GM21526 (cell line): Measurements from ENCODE around the gene GRK2.

Source experiments
- ATAC-seq: cut with Tn5 transposase; IDR thresholded peaks from one replicate; pipeline ENCODE4 v1.9.1; 2021; ENCODE audit warnings: moderate library complexity; ENCODE audit not compliant: unreplicated experiment, low FRiP score

GRK2 gene

DNA sequence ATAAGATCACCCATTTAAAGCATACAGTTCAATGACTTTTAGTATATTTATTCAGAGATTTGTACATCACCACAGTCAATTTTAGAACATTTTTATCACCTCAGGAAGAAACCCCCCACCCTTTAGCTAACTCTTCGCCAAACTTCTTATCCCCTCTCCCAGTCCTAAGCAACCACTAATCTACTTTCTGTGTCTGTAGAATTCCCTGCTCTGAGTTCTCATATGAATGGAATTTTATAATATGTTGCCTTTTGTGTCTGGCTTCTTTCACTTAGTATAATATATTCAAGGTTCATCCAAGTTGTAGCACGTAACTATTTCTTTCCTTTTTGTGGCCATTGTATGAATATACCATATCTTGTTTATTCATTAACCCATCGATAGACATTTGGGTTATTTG lies 26.4 kb downstream of the GRK2 start:
- no peak for ATAC-seq

DNA sequence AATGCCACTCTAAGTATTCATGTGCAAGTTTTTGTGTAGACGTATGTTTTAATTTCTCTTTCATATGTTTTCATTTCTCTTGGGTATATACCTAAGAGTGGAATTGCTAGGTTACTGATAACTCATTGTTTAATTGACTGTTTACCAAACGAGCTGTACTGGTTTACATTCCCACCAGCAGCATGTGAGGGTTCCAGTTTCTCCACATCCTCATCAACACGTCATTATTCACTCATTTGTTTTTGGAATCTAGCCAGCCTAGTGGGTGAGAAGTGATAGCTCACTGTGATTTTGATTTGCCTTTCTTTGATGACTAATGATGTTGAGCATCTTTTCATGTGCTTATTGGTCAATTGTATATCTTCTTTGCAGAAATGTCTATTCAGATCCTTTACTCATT lies 26.8 kb downstream of the GRK2 start:
- no peak for ATAC-seq

DNA sequence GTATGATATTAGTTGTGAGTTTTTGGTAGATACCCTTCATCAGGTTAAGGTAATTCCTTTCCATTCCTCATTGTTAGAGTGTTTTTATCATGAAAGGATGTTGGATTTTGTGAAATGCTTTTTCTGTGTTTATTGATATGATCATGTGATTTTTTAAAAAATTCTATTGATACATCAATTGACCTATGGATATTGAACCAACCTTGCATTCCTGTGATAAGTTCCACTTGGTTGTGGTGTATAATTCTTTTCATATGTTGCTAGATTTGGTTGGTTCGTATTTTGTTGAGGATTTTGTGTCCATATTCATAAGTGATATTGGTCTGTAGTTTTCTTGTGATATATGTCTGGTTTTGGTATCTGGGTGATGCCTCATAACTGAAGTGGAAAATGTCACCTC lies 29.6 kb downstream of the GRK2 start:
- ATAC-seq = no peak

DNA sequence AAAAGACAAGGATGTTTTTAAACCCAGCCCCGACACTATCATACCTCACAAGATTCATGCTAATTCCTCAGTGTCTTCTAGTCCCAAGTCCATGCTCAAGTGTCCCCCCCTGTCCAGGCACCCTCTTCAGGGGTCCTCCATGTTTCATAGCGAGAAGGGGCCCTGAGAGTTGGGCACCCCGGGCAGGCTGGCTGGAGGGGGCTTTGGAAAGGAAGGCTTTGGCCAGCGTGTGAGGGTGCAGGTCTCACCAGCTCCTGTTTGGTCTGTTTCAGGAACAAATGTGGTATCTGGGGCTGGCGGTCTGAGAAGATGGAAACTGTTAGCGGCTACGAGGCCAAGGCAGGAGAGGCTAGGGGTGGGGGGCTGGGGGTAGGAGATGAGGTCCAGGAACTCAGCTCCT lies 32.5 kb downstream of the GRK2 start:
- ATAC-seq = no peak

DNA sequence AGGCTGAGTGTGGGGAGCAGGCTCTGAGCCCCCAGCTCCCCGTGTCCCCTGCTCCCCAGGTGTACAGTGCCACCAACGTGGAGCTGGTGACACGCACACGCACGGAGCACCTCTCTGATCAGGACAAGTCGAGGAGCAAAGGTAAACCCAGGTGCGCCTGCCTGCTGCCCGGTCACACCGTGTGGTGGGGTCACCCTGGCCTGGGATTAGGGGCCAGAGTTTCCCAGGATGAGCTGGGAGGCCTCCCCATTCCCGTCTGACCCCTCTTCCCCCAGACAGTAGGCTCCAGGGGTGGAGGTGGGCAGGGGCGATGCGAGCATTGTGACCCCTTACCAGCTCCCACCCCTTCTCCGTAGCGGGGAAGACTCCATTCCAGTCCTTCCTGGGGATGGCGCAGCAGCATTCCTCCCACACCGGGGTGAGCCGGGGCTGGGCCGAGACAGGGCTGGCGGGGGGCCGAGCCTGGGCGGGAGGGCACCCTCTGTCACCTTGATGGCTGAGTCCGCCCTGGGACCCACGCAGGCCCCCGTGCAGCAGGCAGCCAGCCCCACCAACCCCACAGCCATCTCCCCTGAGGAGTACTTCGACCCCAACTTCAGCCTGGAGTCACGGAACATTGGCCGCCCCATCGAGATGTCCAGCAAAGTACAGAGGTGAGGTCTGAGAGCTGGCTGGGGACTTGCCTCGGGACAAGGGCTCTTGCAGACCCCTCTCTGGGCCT lies 33.4 kb downstream of the GRK2 start:
- ATAC-seq = no peak

GRCh38 chr11:67300256-67300755 lies 34.0 kb downstream of the GRK2 start:
- ATAC-seq = no peak

- ATAC-seq = no peak
Observed at GRCh38 chr11:67300756-67301312, 34.6 kb downstream of the GRK2 start.

DNA sequence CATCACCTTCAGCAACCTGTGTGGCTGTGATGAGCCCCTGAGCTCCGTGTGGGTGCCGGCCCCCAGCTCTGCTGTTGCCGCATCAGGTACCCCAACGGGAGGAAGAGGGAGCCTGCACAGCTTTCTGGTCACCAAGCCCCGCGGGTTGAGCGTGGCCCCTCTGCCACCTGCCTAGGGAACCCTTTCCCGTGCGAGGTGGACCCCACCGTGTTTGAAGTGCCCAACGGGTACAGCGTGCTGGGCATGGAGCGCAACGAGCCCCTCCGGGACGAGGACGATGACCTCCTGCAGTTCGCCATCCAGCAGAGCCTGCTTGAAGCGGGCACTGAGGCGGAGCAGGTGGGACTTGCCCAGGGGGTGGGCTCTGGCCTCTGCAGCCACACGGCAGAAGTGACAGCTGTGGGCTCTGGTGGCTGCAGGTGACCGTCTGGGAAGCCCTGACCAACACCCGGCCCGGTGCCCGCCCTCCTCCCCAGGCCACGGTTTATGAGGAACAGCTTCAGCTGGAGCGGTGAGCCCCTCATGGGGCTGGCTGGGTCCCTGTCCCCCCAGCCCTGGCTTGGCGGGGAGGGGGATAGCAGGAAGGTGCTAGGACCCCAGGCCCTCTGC lies 35.1 kb downstream of the GRK2 start:
- no peak for ATAC-seq

- no peak for ATAC-seq
Observed at GRCh38 chr11:67301951-67302516, 35.8 kb downstream of the GRK2 start.

DNA sequence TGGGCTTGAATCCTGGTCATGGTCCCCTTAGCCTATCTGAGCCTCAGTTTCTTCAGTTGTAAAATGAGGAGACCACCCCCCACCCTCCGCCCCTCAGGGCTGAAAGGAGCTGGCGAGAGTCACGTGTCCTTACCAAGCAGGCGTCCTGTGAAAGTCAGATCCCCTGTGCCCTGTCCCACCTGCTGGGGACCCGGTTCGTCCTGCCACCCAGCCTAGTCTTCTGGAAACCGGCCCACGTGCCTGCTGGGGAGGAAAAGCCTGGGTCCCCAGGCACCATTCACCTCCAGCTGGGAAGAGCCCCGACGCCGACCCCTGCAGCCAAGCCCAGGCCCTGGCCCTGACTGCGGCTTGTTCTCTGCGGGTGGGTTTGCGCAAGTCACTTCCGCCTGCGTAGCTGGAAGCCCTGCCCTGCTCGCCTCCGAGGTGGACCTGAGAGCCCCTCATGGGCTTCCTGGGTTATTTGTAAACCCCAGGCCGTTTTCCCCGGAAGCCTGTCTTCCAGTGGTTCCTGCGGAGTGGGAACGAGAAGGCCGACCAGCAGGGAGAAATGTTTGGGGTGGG lies 36.4 kb downstream of the GRK2 start:
- no peak for ATAC-seq

- no peak for ATAC-seq
Observed at GRCh38 chr11:67303132-67303834, 37.0 kb downstream of the GRK2 start, which contains the start of gene SSH3. SSH3 (plus strand) TSS chr11:67303530; CDS start chr11:67303626, 96 bp downstream.

DNA sequence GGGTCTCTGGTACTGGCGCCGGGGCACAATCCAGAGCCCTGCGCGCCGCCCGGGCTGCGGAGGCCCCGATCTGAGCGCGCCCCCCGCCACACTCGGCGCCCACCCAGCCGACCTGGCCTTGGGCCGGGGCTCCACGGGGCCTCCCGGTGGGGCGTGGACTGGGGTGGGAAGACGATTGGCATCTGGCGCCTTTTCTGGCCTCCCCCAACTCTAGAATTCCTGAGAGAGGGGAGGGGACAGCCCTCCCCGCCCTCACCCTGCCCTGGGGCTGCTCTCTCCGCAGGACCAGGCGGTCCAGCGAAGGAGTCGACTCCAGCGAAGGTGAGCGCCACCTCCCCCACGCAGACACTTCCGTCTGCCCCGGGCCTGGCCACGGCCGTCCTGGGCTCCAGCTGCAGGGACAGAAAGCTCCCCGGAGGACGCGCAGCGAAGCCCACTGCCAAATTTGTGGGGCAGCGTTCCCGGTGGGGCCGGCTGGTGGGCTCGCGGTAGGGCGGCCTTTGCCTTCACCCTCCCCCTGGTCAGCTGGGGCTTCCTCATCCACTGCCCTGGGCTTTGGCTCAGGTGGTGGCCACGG lies 37.6 kb downstream of the GRK2 start:
- ATAC-seq = no peak

GRCh38 chr11:67304511-67305113 lies 38.3 kb downstream of the GRK2 start:
- ATAC-seq = no peak

DNA sequence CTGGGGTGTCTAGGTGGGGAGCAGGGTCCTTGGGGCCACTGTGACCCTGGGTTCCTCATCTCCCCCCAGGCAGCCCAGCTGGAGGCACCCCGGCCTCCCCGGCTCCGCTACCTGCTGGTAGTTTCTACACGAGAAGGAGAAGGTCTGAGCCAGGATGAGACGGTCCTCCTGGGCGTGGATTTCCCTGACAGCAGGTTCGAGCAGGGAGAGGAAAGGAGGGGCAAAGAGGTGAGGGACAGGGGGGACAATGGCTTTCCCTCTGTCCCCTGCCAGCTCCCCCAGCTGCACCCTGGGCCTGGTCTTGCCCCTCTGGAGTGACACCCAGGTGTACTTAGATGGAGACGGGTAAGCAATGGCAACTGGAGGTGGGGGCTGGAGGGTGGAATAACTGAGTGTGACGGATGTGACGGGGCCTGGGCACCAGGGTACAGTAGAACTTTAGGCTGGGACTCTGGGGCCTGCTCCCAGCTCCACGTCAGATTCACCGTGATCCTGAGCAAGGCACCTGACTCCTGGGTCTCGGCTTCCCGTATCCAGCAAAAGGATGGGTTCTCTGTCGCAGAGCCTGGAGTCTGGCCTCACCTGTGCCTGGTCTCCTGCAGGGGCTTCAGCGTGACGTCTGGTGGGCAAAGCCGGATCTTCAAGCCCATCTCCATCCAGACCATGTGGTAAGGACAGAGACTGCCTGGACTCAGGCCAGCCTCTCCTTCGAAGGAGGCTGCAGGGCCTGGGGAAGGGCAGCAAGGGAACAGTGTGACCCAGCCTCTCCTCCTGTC lies 40.7 kb downstream of the GRK2 start:
- ATAC-seq = no peak

- no peak for ATAC-seq
Observed at GRCh38 chr11:67307545-67308001, 41.3 kb downstream of the GRK2 start.

DNA sequence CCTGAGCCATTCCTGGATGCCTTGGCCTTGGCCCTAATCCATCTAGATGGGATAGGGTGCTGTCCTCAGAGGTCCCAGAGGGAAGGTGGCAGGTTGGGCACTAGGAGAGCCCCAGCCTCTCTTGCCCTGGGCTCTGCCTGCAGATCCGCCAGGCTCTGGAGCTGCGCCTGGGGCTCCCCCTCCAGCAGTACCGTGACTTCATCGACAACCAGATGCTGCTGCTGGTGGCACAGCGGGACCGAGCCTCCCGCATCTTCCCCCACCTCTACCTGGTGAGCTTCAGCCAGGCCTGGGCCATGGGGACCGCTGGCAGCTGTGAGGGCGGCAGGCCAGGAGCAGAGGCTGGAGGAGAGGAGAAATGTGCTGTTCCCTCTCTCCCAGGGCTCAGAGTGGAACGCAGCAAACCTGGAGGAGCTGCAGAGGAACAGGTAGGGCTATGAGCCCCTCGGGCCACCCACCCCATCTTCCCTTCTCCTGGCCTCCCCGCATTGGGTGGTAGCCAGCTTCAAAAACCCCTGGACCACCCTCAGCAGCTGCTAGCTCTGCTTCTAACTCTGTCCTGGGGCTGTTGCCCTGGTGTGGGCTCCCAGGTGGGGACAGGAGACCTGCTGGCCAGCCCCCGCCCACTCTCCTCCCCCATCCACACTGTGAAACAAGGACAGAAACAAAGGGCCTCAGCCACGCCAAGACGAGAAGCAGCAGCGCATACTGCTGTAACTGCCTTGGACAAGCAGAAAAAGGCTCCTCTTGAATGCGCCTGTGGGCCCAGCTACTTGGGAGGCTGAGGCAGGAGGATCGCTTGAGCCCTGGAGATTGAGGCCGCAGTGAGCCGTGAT lies 42.0 kb downstream of the GRK2 start:
- ATAC-seq = no peak

GRCh38 chr11:67309166-67309565 lies 42.9 kb downstream of the GRK2 start:
- no peak for ATAC-seq

DNA sequence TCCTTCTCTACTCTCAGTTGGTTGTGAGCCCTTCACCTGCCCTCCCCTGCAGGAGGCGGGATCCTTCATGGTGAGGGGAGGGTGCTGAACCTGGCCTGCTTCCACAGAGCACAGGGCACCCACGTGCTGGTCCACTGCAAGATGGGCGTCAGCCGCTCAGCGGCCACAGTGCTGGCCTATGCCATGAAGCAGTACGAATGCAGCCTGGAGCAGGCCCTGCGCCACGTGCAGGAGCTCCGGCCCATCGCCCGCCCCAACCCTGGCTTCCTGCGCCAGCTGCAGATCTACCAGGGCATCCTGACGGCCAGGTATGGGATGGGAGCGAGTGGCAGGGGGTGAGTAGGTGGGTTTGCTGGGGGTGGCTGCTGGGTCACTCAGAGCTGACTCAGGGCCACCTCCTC lies 43.4 kb downstream of the GRK2 start:
- ATAC-seq = no peak
